HG03064 (cell line): ENCODE measurements around the gene RHOB.

Source experiments
- ATAC-seq: cut with Tn5 transposase; IDR thresholded peaks from one replicate; pipeline ENCODE4 v1.9.1; 2021; ENCODE audit warnings: low read depth; ENCODE audit not compliant: unreplicated experiment

RHOB gene

GRCh38 chr2:20471902-20472559, 25.2 kb downstream of the RHOB start:
- ATAC-seq, result no peak

GRCh38 chr2:20472569-20472968, 25.7 kb downstream of the RHOB start:
- ATAC-seq, result no peak

GRCh38 chr2:20473128-20473527, 26.3 kb downstream of the RHOB start:
- no peak for ATAC-seq

GRCh38 chr2:20474757-20475566, 28.1 kb downstream of the RHOB start:
- no peak for ATAC-seq

GRCh38 chr2:20475567-20475952, 28.7 kb downstream of the RHOB start:
- ATAC-seq, result no peak

- ATAC-seq, result no peak
These were observed 29.6 kb downstream of the RHOB start for GRCh38 chr2:20476481-20476880.

GRCh38 chr2:20476950-20477349, 30.1 kb downstream of the RHOB start:
- ATAC-seq, result no peak

- ATAC-seq, result no peak
These were observed 32.1 kb downstream of the RHOB start for GRCh38 chr2:20478961-20479360.

GRCh38 chr2:20479835-20480234, 33.0 kb downstream of the RHOB start:
- no peak for ATAC-seq

- no peak for ATAC-seq
These were observed 34.0 kb downstream of the RHOB start for GRCh38 chr2:20480913-20481312.

GRCh38 chr2:20481798-20482405, 35.0 kb downstream of the RHOB start:
- no peak for ATAC-seq

- no peak for ATAC-seq
These were observed 35.9 kb downstream of the RHOB start for GRCh38 chr2:20482725-20483124.

- no peak for ATAC-seq
These were observed 36.5 kb downstream of the RHOB start for GRCh38 chr2:20483194-20483895.

GRCh38 chr2:20484034-20484617, 37.3 kb downstream of the RHOB start:
- ATAC-seq, result no peak

GRCh38 chr2:20484810-20485611, 38.1 kb downstream of the RHOB start:
- ATAC-seq, result no peak

GRCh38 chr2:20485612-20486388, 38.9 kb downstream of the RHOB start:
- no peak for ATAC-seq

GRCh38 chr2:20486571-20486970, 39.7 kb downstream of the RHOB start:
- no peak for ATAC-seq

GRCh38 chr2:20487030-20487391, 40.1 kb downstream of the RHOB start:
- ATAC-seq, result no peak
